ENCODE results near the gene LAT.
"Not testable (repeated sequence)": the region's sequence is repeated elsewhere in the genome, so short reads cannot be mapped to it uniquely, and the experiment has no call there.

The LAT gene

DNA sequence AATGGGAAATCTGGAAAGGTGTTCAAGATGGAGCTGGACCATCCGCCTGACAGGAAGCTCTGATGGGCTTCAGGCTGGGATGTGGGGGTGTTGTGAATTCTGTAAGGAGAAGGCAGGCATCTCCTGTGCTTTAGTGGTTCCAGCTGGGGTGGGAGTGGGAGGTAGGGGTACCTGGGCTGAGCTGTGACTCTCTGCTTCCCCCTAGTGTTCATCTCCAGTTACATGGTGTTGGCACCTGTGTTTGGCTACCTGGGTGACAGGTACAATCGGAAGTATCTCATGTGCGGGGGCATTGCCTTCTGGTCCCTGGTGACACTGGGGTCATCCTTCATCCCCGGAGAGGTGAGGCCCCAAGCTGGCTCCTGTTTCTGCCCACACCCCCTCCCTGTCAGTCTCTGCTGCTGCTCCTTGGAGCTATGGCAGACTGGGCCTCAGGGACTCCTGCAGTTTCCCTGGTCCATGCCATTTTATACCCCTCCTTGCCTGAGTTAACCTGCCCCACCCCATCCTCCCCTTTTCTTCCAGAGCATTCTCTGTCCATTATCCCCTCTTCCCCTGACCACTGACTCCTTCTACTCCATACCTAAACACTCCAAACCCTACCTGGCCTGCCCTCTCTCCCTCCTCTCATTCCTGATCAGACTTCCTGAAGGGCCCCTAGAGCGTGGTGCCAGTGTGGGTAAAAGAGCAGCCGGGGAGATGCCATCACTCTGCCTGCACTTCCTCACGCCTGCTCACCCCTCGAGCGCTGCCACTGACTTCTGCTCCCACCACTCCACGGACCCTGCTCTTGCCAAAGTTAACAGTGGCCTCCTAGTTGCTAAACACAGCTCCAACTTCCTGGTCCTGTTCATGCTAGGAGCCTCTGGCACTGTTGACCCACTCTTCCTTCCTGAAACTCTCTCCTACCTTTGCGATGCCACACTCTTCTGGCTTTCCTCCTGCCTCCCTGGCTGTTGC, 6.9 kb upstream of the LAT start:
- no peaks in the 10 kb centered on the region for H3F3A ChIP-seq (ENCODE audit: low read depth)
- peaks cover 7% of the 10 kb centered on the region for H3K4me1 ChIP-seq (ENCODE audit: insufficient read depth, low read length, poor library complexity, severe bottlenecking)
- no peak overlapping the region for H3K4me2 ChIP-seq (ENCODE audit: low read depth, low read length, poor library complexity, severe bottlenecking)
- no peak overlapping the region for H3K4me3 ChIP-seq (ENCODE audit: low read length, poor library complexity, severe bottlenecking)
- H3K9me2 ChIP-seq (replicated peaks; ENCODE audit: low read depth, low read length): no peaks in the 10 kb centered on the region
- H3K27me3 ChIP-seq (ENCODE audit: insufficient read depth, low read length, poor library complexity, severe bottlenecking): no peaks in the 10 kb centered on the region
- H2AFZ ChIP-seq (ENCODE audit: low read length): no peak overlapping the region
- no peak overlapping the region for H3K9ac ChIP-seq (ENCODE audit: low read depth, low read length, poor library complexity, severe bottlenecking)
- no peaks in the 10 kb centered on the region; the same call in 1 of the 2 replicates for H3K36me3 ChIP-seq (ENCODE audit: insufficient read depth, low read length)
- H4K20me1 ChIP-seq (ENCODE audit: insufficient read depth, low read length, poor library complexity, severe bottlenecking): no peaks in the 10 kb centered on the region
- H3K79me2 ChIP-seq (ENCODE audit: insufficient read depth, low read length): peaks cover 5% of the 10 kb centered on the region; the same call in 1 of the 2 replicates
- H3K9me3 ChIP-seq (ENCODE audit: insufficient read depth, low read depth, low read length): no peaks in the 10 kb centered on the region
- no peak for TF ChIP-seq EZH2phosphoT487 (IDR thresholded peaks at IDR 0.05; ENCODE audit: borderline replicate concordance)
- TF ChIP-seq, protein P1, sequence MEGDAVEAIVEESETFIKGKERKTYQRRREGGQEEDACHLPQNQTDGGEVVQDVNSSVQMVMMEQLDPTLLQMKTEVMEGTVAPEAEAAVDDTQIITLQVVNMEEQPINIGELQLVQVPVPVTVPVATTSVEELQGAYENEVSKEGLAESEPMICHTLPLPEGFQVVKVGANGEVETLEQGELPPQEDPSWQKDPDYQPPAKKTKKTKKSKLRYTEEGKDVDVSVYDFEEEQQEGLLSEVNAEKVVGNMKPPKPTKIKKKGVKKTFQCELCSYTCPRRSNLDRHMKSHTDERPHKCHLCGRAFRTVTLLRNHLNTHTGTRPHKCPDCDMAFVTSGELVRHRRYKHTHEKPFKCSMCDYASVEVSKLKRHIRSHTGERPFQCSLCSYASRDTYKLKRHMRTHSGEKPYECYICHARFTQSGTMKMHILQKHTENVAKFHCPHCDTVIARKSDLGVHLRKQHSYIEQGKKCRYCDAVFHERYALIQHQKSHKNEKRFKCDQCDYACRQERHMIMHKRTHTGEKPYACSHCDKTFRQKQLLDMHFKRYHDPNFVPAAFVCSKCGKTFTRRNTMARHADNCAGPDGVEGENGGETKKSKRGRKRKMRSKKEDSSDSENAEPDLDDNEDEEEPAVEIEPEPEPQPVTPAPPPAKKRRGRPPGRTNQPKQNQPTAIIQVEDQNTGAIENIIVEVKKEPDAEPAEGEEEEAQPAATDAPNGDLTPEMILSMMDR (conservative IDR thresholded peaks at IDR 0.05; ENCODE audit: low read length): peak; percentile 64

DNA sequence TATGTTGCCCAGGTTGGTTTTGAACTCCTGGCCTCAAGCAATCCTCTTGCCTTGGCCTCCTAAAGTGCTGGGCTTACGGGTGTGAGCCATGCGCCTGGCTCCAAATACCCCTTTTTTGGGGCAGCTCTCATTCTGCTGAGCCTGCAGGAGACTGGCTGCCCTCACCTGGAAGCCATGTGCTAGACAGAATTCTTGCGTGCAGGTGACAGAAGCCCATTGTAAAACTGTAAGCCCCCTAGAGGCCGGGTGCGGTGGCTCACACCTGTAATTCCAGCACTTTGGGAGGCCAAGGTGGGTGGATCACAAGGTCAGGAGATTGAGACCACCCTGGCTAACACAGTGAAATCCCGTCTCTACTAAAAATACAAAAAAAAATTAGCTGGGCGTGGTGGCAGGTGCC, 4.5 kb upstream of the LAT start:
- not testable (repeated sequence) for H3K9ac ChIP-seq (ENCODE audit: low read depth, low read length, poor library complexity, severe bottlenecking)

DNA sequence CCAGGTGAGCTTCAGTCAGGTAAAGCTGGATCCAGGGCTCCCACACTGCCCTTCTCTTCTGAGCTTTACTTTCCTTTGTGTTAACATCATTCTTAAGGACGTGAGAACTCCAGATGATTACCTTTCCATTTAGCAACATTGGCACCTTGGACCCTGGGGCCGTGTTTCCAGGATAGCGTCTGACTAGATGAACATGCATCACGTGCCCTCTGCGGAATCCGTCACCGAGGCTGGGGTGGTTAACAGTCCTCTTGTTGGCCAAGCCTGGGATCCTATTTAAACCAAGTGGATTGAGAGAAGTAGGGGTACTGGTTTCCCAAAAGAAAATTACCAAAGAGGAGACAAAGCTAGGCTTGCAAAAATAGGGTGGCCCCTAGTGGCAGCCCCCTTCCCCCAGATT, 3.9 kb upstream of the LAT start:
- no peak for TF ChIP-seq EZH2phosphoT487 (IDR thresholded peaks at IDR 0.05; ENCODE audit: borderline replicate concordance)
- TF ChIP-seq, protein P1 (conservative IDR thresholded peaks at IDR 0.05; ENCODE audit: low read length): no peak
- H3K9ac ChIP-seq (ENCODE audit: low read depth, low read length, poor library complexity, severe bottlenecking): no peak overlapping the region
- no peaks in the 10 kb centered on the region for H3K27me3 ChIP-seq (ENCODE audit: insufficient read depth, low read length, poor library complexity, severe bottlenecking)
- H2AFZ ChIP-seq (ENCODE audit: low read length): no peak overlapping the region
- H3K9me3 ChIP-seq (ENCODE audit: insufficient read depth, low read depth, low read length): no peaks in the 10 kb centered on the region
- H3K4me2 ChIP-seq (ENCODE audit: low read depth, low read length, poor library complexity, severe bottlenecking): no peak overlapping the region
- peaks cover 26% of the 10 kb centered on the region for H3K4me1 ChIP-seq (ENCODE audit: insufficient read depth, low read length, poor library complexity, severe bottlenecking)
- H3K9me2 ChIP-seq (replicated peaks; ENCODE audit: low read depth, low read length): no peaks in the 10 kb centered on the region
- no peaks in the 10 kb centered on the region; the same call in 1 of the 2 replicates for H3K36me3 ChIP-seq (ENCODE audit: insufficient read depth, low read length)
- H3K79me2 ChIP-seq (ENCODE audit: insufficient read depth, low read length): peaks cover 10% of the 10 kb centered on the region
- no peaks in the 10 kb centered on the region for H4K20me1 ChIP-seq (ENCODE audit: insufficient read depth, low read length, poor library complexity, severe bottlenecking)
- H3F3A ChIP-seq (ENCODE audit: low read depth): no peaks in the 10 kb centered on the region
- no peak overlapping the region for H3K4me3 ChIP-seq (ENCODE audit: low read length, poor library complexity, severe bottlenecking)

More for the DNA sequence above, 4.5 kb upstream of the LAT start:
- H3K79me2 ChIP-seq (ENCODE audit: insufficient read depth, low read length); H4K20me1 ChIP-seq (ENCODE audit: insufficient read depth, low read length, poor library complexity, severe bottlenecking); H2AFZ ChIP-seq (ENCODE audit: low read length); H3K9me2 ChIP-seq (replicated peaks; ENCODE audit: low read depth, low read length); H3K4me2 ChIP-seq (ENCODE audit: low read depth, low read length, poor library complexity, severe bottlenecking); H3F3A ChIP-seq (ENCODE audit: low read depth); H3K27me3 ChIP-seq (ENCODE audit: insufficient read depth, low read length, poor library complexity, severe bottlenecking); H3K4me3 ChIP-seq (ENCODE audit: low read length, poor library complexity, severe bottlenecking); H3K9me3 ChIP-seq (ENCODE audit: insufficient read depth, low read depth, low read length); H3K36me3 ChIP-seq (ENCODE audit: insufficient read depth, low read length): not testable (repeated sequence)
- TF ChIP-seq, protein P1 (conservative IDR thresholded peaks at IDR 0.05; ENCODE audit: low read length): peak; percentile 14; the same call in 1 of the 2 replicates
- H3K4me1 ChIP-seq (ENCODE audit: insufficient read depth, low read length, poor library complexity, severe bottlenecking): peaks cover 22% of the 10 kb centered on the region
